ENCODE measurements around the gene CCDC107.

Gene CCDC107

GRCh38 chr9:35705836-35706430, 47.8 kb downstream of the CCDC107 start:
- H3K4me3 ChIP-seq (ENCODE audit: low read length): no peak overlapping the region
- no peak for TF ChIP-seq CTCF (IDR thresholded peaks at IDR 0.05; ENCODE audit: insufficient read depth, low read depth, low read length, missing control alignments)
- DNase-seq (ENCODE audit: low read depth): no peak

- no peak for TF ChIP-seq CTCF (IDR thresholded peaks at IDR 0.05; ENCODE audit: insufficient read depth, low read depth, low read length, missing control alignments)
- no peak for DNase-seq (ENCODE audit: low read depth)
- H3K4me3 ChIP-seq (ENCODE audit: low read length): no peak overlapping the region
These were observed 48.9 kb downstream of the CCDC107 start for GRCh38 chr9:35706951-35707350.

- TF ChIP-seq CTCF (IDR thresholded peaks at IDR 0.05; ENCODE audit: insufficient read depth, low read depth, low read length, missing control alignments): no peak
- no peak overlapping the region for H3K4me3 ChIP-seq (ENCODE audit: low read length)
- no peak for DNase-seq (ENCODE audit: low read depth)
These were observed 50.1 kb downstream of the CCDC107 start for GRCh38 chr9:35708146-35708545.

- DNase-seq (ENCODE audit: low read depth): no peak
- no peak overlapping the region for H3K4me3 ChIP-seq (ENCODE audit: low read length)
- no peak for TF ChIP-seq CTCF (IDR thresholded peaks at IDR 0.05; ENCODE audit: insufficient read depth, low read depth, low read length, missing control alignments)
These were observed 52.9 kb downstream of the CCDC107 start for GRCh38 chr9:35710818-35711500.
